K562 (cell line): ENCODE results near the gene COX6B1. TPM values are rescaled to one million over a fixed set of nuclear protein-coding genes. Genes with fewer than 3 reads are reported as not detected.

Experiments used
- CBX1 ChIP-seq: sonication (generic); IDR thresholded peaks from 2 replicates; pipeline ENCODE4 v1.6.1; 2016; ENCODE audit warnings: antibody characterized with exemption, low read depth, mild to moderate bottlenecking
- CHD7 ChIP-seq: fragments of 200-600 bp; sonication (generic); IDR thresholded peaks from one replicate; pipeline ENCODE4 v1.6.1; 2012; ENCODE audit warnings: mild to moderate bottlenecking, low read depth, low read length, inconsistent platforms
- HOXB6 ChIP-seq: fragments of 250-450 bp; sonication (Bioruptor Pico); IDR thresholded peaks from 2 replicates; pipeline ENCODE4 v1.5.1; 2022; ENCODE audit warnings: mild to moderate bottlenecking, borderline replicate concordance
- POLR3A ChIP-seq: IDR thresholded peaks from 2 replicates; pipeline ENCODE4 v1.6.1; 2011; ENCODE audit warnings: borderline replicate concordance, mild to moderate bottlenecking, moderate library complexity; ENCODE audit not compliant: insufficient read length, insufficient read depth; ENCODE audit errors: extremely low read depth
- SMAD1 ChIP-seq: fragments of 150-350 bp; IDR thresholded peaks from 2 replicates; pipeline ENCODE4 v1.6.1; 2014; ENCODE audit warnings: low read length, low read depth; ENCODE audit not compliant: partially characterized antibody
- ZFP30 ChIP-seq: fragments of 250-450 bp; sonication (Bioruptor Pico); IDR thresholded peaks from 2 replicates; pipeline ENCODE4 v1.8.0; 2022; ENCODE audit warnings: moderate library complexity, mild to moderate bottlenecking, inconsistent platforms, borderline replicate concordance
- ZFP91 ChIP-seq: sonication (generic); formaldehyde crosslinking; IDR thresholded peaks from 2 replicates; pipeline ENCODE4 v1.8.0; 2022; ENCODE audit warnings: mild to moderate bottlenecking, missing genetic modification reagents
- ZNF507 ChIP-seq: conservative IDR thresholded peaks from 2 replicates; pipeline ENCODE4 v1.6.1; 2017; ENCODE audit warnings: missing genetic modification characterization, missing compliant biosample characterization
- polyA plus RNA-seq, 8 experiments: library from polyadenylated mRNA; depleted of rRNA in 4 of 8; stranded (reverse) in 5 of 8; unstranded in 3 of 8; fragments of >200 nt; fragmentation: Nextera tagmentation in 2 of 8; fragmentation: Illumina TruSeq in 1 of 8; extraction: Ambion mirVana in 2 of 8; extraction: Trizol in 1 of 8; gene quantifications; 2 replicates each; pipeline versions ENCODE4 v1.2.1 to v1.2.3, GENCODE V29; 2011 to 2014; ENCODE audit warnings: inconsistent platforms in 1 of 8, missing spikeins in 1 of 8
- total RNA-seq, 7 experiments: library from RNA; depleted of rRNA in 6 of 7; stranded (reverse); fragments of >200 nt in 6 of 7; fragmentation: Illumina TruSeq in 2 of 7; extraction: Trizol in 2 of 7; gene quantifications; 2 replicates each; pipeline versions ENCODE4 v1.2.1 to v1.2.3, GENCODE V29; 2011 to 2021; ENCODE audit warnings: low replicate concordance in 1 of 7
- TF ChIP-seq, protein P1 (sequence below): IDR thresholded peaks from 3 replicates; pipeline ENCODE4 v1.6.1; 2011; ENCODE audit warnings: borderline replicate concordance, mild to moderate bottlenecking, moderate library complexity; ENCODE audit not compliant: insufficient read length; ENCODE audit errors: extremely low read depth

Gene COX6B1
- total and polyA plus RNA-seq, 9 of the 15 experiments (the other 6 are each of a cell fraction or from before 2014, with no cell fraction given), result 777 to 2,393 (median 1,219) TPM

- TF ChIP-seq CHD7, result no peak
- TF ChIP-seq ZFP91, result no peak
- no peak for TF ChIP-seq ZNF507
- no peak for TF ChIP-seq HOXB6
- no peak for TF ChIP-seq SMAD1
- no peak for TF ChIP-seq ZFP30 (CRISPR knock-in tag)
- no peak for TF ChIP-seq POLR3A
- TF ChIP-seq, protein P1, sequence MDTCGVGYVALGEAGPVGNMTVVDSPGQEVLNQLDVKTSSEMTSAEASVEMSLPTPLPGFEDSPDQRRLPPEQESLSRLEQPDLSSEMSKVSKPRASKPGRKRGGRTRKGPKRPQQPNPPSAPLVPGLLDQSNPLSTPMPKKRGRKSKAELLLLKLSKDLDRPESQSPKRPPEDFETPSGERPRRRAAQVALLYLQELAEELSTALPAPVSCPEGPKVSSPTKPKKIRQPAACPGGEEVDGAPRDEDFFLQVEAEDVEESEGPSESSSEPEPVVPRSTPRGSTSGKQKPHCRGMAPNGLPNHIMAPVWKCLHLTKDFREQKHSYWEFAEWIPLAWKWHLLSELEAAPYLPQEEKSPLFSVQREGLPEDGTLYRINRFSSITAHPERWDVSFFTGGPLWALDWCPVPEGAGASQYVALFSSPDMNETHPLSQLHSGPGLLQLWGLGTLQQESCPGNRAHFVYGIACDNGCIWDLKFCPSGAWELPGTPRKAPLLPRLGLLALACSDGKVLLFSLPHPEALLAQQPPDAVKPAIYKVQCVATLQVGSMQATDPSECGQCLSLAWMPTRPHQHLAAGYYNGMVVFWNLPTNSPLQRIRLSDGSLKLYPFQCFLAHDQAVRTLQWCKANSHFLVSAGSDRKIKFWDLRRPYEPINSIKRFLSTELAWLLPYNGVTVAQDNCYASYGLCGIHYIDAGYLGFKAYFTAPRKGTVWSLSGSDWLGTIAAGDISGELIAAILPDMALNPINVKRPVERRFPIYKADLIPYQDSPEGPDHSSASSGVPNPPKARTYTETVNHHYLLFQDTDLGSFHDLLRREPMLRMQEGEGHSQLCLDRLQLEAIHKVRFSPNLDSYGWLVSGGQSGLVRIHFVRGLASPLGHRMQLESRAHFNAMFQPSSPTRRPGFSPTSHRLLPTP, result no peak
- no peak for TF ChIP-seq CBX1
These were observed 45.9 kb downstream of the COX6B1 start (continued) for GRCh38 chr19:35693835-35694599.
